Activated CD4-positive, alpha-beta T cell treated with anti-CD3 and anti-CD28 coated beads, Interleukin-2, Interleukin-4, amounts not matched to agents 100 ng/mL and 50 ng/mL, durations not matched to agents 16 hours and 8 hours (primary cell): ENCODE data around the gene MRPL49.

Experiments
- DNase-seq: peaks from one replicate; pipeline ENCODE4 v3.0.0-alpha.2; 2020; ENCODE audit warnings: low spot score

Gene MRPL49

GRCh38 chr11:65102142-65103095 is 19.7 kb upstream of the MRPL49 start:
- DNase-seq = no peak

- DNase-seq = no peak
These were observed 18.6 kb upstream of the MRPL49 start for GRCh38 chr11:65103476-65103875.

- DNase-seq = no peak
These were observed 17.5 kb upstream of the MRPL49 start for GRCh38 chr11:65104628-65105027.

- DNase-seq = no peak
These were observed 15.0 kb upstream of the MRPL49 start for GRCh38 chr11:65107078-65107477.

- DNase-seq = no peak
These were observed 14.2 kb upstream of the MRPL49 start for GRCh38 chr11:65107751-65108468.

GRCh38 chr11:65108469-65109123 is 13.5 kb upstream of the MRPL49 start:
- no peak for DNase-seq

GRCh38 chr11:65109231-65110198 is 12.6 kb upstream of the MRPL49 start:
- no peak for DNase-seq

- peak; percentile 95 for DNase-seq
These were observed 11.7 kb upstream of the MRPL49 start for GRCh38 chr11:65110354-65110861.

GRCh38 chr11:65111159-65111743 is 10.9 kb upstream of the MRPL49 start:
- no peak for DNase-seq

GRCh38 chr11:65111744-65112545 is 10.2 kb upstream of the MRPL49 start, which contains the start of gene TM7SF2:
Gene TM7SF2, plus strand, starts transcription at chr11:65111872. Its CDS starts 144 bp downstream, at chr11:65112016.
- DNase-seq = peak; percentile 96

- peak; percentile 75 for DNase-seq
These were observed 9.4 kb upstream of the MRPL49 start for GRCh38 chr11:65112546-65113360.

- no peak for DNase-seq
These were observed 8.8 kb upstream of the MRPL49 start for GRCh38 chr11:65113361-65113756.

- no peak for DNase-seq
These were observed 8.3 kb upstream of the MRPL49 start for GRCh38 chr11:65113839-65114238.

GRCh38 chr11:65114538-65115171 is 7.5 kb upstream of the MRPL49 start:
- DNase-seq = no peak

GRCh38 chr11:65115361-65116082 is 6.6 kb upstream of the MRPL49 start:
- DNase-seq = no peak

GRCh38 chr11:65116370-65117205 is 5.5 kb upstream of the MRPL49 start:
- peak; percentile 74 for DNase-seq
